ENCODE data around the gene FRMD4A.

FRMD4A gene

DNA sequence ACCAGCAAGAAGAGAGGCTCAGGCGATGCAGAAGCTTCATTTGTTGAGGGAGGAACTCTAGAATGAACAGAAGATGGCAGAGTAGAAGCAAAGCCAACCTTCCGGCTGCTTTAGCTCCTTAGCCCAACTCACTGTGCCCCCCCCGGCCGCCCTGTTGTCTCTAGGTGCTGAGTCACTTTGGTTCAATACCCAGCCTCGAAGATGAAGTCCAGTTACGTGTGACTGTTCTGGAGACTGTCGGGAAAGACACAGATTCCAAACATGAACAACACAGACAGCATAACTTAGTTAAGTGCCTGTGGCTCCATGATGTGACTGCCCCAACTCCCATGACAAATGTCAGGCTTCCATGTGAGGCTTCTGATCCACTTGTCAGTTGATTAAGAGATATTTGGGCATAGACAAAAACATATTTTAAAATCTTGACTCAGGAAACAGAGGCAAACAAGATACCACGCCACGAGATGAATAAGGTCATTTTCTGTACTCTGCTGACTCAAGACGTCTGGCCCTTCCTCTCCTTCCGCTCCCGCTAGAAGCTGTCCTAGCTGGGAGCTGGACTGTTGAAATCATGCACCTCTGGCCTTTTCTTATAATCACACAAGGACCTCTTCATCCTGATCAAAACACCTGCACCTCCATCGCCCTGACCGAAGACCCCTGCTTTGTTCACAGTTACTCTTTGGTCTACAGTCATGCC, 199.3 kb downstream of the FRMD4A start:
- TF ChIP-seq CTCF (IDR thresholded peaks at IDR 0.05; ENCODE audit: low read depth, low read length): no peak
- no peak for DNase-seq (ENCODE audit: extremely low read depth, low read depth)

DNA sequence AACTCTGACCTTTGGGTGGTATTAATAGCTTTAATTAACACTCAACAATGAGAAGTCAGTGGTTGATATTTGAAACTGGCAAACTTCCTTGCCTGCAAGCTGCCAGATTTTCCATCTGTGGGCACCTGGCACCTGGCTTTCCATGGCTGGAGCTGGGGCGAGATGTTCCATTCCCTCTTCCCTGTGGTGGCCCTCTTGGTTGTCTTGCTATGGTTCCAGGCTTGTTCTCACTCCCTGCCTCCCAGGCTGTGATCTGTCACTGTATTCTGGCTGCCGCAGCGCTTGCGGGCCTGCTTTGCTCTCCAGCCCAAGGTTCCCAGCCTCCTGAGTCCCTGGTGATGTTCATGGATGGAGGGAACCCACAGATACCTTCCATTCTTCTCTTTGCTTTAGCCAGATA, 201.0 kb downstream of the FRMD4A start:
- no peak for DNase-seq (ENCODE audit: extremely low read depth, low read depth)
- TF ChIP-seq CTCF (IDR thresholded peaks at IDR 0.05; ENCODE audit: low read depth, low read length): no peak

DNA sequence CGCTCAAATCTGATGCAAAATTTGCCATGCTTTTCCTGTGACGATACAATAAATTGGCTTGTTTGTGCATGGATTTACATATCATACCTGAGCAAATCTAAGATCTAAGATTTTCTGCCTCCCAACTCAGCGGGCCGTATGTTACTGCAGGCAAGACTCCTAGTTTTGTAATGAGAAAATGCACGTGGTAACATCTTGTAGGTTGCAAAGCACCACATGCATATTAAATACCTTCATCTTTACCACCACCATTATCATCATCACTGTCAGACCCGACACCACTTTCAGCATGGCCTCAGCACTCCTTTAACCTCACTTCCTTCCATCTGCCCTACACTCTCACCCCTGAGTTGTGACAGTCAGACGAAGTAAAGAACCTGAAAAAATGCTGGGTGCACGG, 202.2 kb downstream of the FRMD4A start:
- no peak for DNase-seq (ENCODE audit: extremely low read depth, low read depth)
- TF ChIP-seq CTCF (IDR thresholded peaks at IDR 0.05; ENCODE audit: low read depth, low read length): no peak

GRCh38 chr10:14126697-14127440, 203.9 kb downstream of the FRMD4A start:
- no peak for DNase-seq (ENCODE audit: extremely low read depth, low read depth)

GRCh38 chr10:14125564-14125963, 205.2 kb downstream of the FRMD4A start:
- DNase-seq (ENCODE audit: extremely low read depth, low read depth): no peak
- no peak for TF ChIP-seq CTCF (IDR thresholded peaks at IDR 0.05; ENCODE audit: low read depth, low read length)

More at GRCh38 chr10:14126697-14127440, 203.9 kb downstream of the FRMD4A start:
- TF ChIP-seq CTCF (IDR thresholded peaks at IDR 0.05; ENCODE audit: low read depth, low read length): no peak

GRCh38 chr10:14124941-14125340, 205.8 kb downstream of the FRMD4A start:
- DNase-seq (ENCODE audit: extremely low read depth, low read depth): no peak
- no peak for TF ChIP-seq CTCF (IDR thresholded peaks at IDR 0.05; ENCODE audit: low read depth, low read length)

DNA sequence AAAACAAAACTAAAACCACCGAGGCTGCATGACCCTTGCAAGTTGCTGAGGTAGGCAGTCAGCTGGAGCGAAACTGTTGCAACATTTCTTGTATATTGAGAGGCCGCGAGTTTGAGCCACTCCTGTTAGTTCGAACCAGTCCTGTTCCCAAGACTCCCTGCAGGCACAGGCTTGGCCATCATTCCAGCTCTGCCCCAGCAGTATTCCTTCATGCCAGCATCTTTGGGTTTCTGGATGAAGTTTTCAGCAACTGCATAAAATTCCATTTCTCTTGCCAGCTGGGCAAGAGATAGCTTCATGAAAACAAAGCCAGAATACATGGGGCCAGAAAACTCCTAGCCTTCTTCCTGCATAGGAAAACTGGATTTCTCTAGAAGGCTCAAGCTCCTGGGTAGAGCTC, 207.6 kb downstream of the FRMD4A start:
- DNase-seq (ENCODE audit: extremely low read depth, low read depth): no peak
- no peak for TF ChIP-seq CTCF (IDR thresholded peaks at IDR 0.05; ENCODE audit: low read depth, low read length)

All from AG09319 (cell line).